SH-SY5Y (cell line): ENCODE results near the gene SPESP1.

Source experiments
- GATA2 ChIP-seq: IDR thresholded peaks from 2 replicates; pipeline ENCODE4 v1.6.1; 2011; ENCODE audit warnings: mild to moderate bottlenecking, low read depth, low read length
- GATA3 ChIP-seq: IDR thresholded peaks from 2 replicates; pipeline ENCODE4 v1.6.1; 2011; ENCODE audit warnings: low read depth, mild to moderate bottlenecking, low read length, moderate library complexity

DNA sequence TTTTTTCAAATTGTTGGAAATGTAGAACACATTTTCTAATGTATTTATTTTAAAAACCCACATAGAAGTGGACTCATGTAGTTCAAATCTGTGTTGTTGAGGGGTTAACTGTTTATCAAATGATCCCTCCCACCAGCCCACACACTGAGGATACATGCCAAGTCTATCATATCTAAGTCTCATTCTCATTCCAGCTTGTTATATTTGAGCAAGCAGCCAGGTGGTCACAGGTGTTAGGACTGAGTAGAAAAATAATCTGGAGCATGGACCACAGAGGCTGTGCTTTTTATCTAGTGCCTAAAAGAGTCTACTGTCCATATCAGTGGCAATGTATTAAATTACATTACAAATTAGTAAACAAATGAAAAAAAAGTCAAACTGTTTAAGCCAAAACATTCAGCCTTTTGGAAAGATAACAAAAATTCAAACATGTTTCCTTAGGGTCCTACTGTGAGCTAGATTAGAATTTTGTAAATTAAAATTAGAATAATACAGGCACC, 20.7 kb upstream of the SPESP1 start:
- TF ChIP-seq GATA2 (no peak), GATA3 (no peak)
